Activated CD4-positive, alpha-beta memory T cell treated with anti-CD3 and anti-CD28 coated beads for 36 hours (primary cell): ENCODE measurements around the gene NPC1L1. TPM values are rescaled to one million over a fixed set of nuclear protein-coding genes. Genes with fewer than 3 reads are reported as not detected.

ENCODE experiments used
- CTCF ChIA-PET: fragments of 350-600 bp; sonication (Branson Sonifier 250); formaldehyde crosslinking; loops from one replicate; lab custom pipeline; 2021; ENCODE audit warnings: antibody characterized with exemption, inconsistent platforms; lab: Charles Lee
- POLR2A ChIA-PET: fragments of 350-600 bp; sonication (Branson Sonifier 250); formaldehyde crosslinking; loops from one replicate; lab custom pipeline; 2021; ENCODE audit warnings: antibody characterized with exemption; lab: Charles Lee
- DNase-seq: peaks from one replicate; pipeline ENCODE4 v3.0.0-alpha.2; 2020
- H3K27ac Mint-ChIP-seq: one replicate; pipeline ENCODE4 v1.8.0; 2021; ENCODE audit warnings: mixed read lengths
- H3K27me3 Mint-ChIP-seq: one replicate; pipeline ENCODE4 v1.8.0; 2021; ENCODE audit warnings: mixed read lengths
- H3K36me3 Mint-ChIP-seq: one replicate; pipeline ENCODE4 v1.8.0; 2021; ENCODE audit warnings: mixed read lengths
- H3K4me1 Mint-ChIP-seq: one replicate; pipeline ENCODE4 v1.8.0; 2021; ENCODE audit warnings: low read depth, mixed read lengths
- H3K4me3 Mint-ChIP-seq: one replicate; pipeline ENCODE4 v1.8.0; 2021; ENCODE audit warnings: mild to moderate bottlenecking, mixed read lengths
- H3K9me3 Mint-ChIP-seq: one replicate; pipeline ENCODE4 v1.8.0; 2021; ENCODE audit warnings: mixed read lengths
- intact Hi-C: fragments of 100-400 bp; cut with micrococcal nuclease; formaldehyde crosslinking; loops from one replicate; pipeline ENCODE4 v1.15.1; 2023
- total RNA-seq, 2 experiments: library from RNA; stranded (reverse); gene quantifications; one replicate each; pipeline ENCODE4 v1.2.3, GENCODE V29; 2021

NPC1L1 gene
- total RNA-seq, 2 experiments from 2014 or later = 0.07 TPM; not detected in 1

- ChIA-PET CTCF (interaction anchor here (1.5 to 3.3 kb wide), 3 partner anchors 8 to 222 kb away, joined by 3 to 14 read pairs (median 6); partner anchors contain the start of gene NUDCD3), POLR2A (no interaction called here)
- intact Hi-C loops = no loop called here
- DNase-seq = no peak
- Mint-ChIP-seq H3K27ac (no peak overlapping the region), H3K4me1 (peaks cover 68% of the 10 kb centered on the region), H3K36me3 (peaks cover 38% of the 10 kb centered on the region), H3K9me3 (no peaks in the 10 kb centered on the region), H3K27me3 (no peaks in the 10 kb centered on the region), H3K4me3 (no peak overlapping the region)
Observed at GRCh38 chr7:44463169-44463808, 77.8 kb downstream of the NPC1L1 start.

Other genes starting within 250 kb of the NPC1L1 start
- gene CAMK2B, start 215.7 kb downstream of the NPC1L1 start, total RNA-seq = under 1 TPM; 0.46 to 0.76 TPM
- 10 to 100 TPM; 88.9 to 92.4 TPM for gene NUDCD3, start 50.7 kb downstream of the NPC1L1 start, total RNA-seq
- gene DDX56, start 32.6 kb upstream of the NPC1L1 start, total RNA-seq = 10 to 100 TPM; 84.0 to 87.0 TPM
- gene TMED4, start 40.9 kb upstream of the NPC1L1 start, total RNA-seq = 10 to 100 TPM; 74.8 to 79.1 TPM
- gene OGDH, start 65.3 kb upstream of the NPC1L1 start, total RNA-seq = 100 to 1,000 TPM; 103 to 105 TPM
- gene ZMIZ2, start 207.5 kb upstream of the NPC1L1 start, total RNA-seq = 10 to 100 TPM; 84.7 to 92.3 TPM